WERI-Rb-1 (cell line): ENCODE results near the gene KLHL21.

Experiments
- DNase-seq: peaks from one replicate; pipeline ENCODE4 v3.0.0-alpha.2; 2020
- H3K27ac ChIP-seq: fragments of 250-450 bp; sonication (Bioruptor Pico); 2 replicates; pipeline ENCODE4 v1.5.1; 2020; ENCODE audit warnings: mild to moderate bottlenecking, moderate library complexity
- H3K27me3 ChIP-seq: fragments of 250-450 bp; sonication (Bioruptor Pico); 2 replicates; pipeline ENCODE4 v1.5.1; 2021; ENCODE audit warnings: mild to moderate bottlenecking, low read depth, moderate library complexity; ENCODE audit not compliant: insufficient read depth, severe bottlenecking
- H3K36me3 ChIP-seq: fragments of 250-450 bp; sonication (Bioruptor Pico); 2 replicates; pipeline ENCODE4 v1.5.1; 2020; ENCODE audit warnings: mild to moderate bottlenecking, moderate library complexity
- H3K4me3 ChIP-seq: 2 replicates; pipeline ENCODE4 v1.5.1; 2011; ENCODE audit warnings: low read depth, mild to moderate bottlenecking, control low read depth, low read length
- H3K9me3 ChIP-seq: fragments of 250-450 bp; sonication (Bioruptor Pico); 2 replicates; pipeline ENCODE4 v1.5.1; 2021; ENCODE audit warnings: mild to moderate bottlenecking, moderate library complexity; ENCODE audit not compliant: severe bottlenecking
- TF ChIP-seq, protein P1 (sequence below): IDR thresholded peaks from 2 replicates; pipeline ENCODE4 v1.5.1; 2011; ENCODE audit warnings: low read depth, mild to moderate bottlenecking, control low read depth, inconsistent platforms, low read length

Gene KLHL21

DNA sequence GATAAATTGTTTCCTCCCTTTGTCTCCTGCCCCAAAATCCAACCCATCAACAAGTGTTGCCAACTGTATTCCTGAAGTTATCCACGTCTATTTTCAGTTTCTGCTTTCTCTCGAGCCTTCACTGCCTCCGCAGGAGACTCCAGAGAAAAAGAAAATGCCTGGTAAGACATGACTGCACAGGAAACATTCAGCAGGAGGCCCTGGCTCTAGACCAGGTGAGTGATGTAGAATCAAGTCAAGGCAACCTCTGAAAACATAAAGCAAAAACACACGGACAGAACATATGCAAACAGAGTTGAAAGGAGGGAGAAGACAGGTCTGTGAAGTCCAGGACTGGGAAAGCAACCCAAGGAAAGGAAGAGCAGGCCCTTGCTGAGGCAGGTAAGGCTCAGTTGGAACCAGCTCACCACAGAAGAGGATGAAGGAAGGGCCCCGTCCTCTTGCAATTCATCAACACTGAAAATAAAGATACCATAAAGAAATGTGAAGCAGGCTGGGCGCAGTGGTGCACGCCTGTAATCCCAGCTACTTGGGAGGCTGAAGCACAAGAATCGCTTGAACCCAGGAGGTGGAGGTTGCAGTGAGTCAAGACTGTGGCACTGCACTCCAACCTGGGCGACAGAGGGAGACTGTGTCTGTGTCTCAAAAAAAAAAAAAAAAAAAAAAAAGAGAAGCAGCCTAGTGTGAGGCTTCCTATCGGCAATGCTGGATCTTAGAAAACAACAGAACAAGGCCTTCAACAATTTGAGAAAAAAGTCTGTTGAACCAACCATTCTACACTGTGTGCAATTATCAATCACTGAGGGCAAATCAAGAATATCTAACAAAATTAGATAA lies 57.2 kb downstream of the KLHL21 start:
- no peak for DNase-seq
- Histone ChIP-seq H3K27ac (no peak overlapping the region), H3K27me3 (no peaks in the 10 kb centered on the region), H3K4me3 (no peak overlapping the region), H3K36me3 (peaks cover 74% of the 10 kb centered on the region), H3K9me3 (no peaks in the 10 kb centered on the region)
- TF ChIP-seq, protein P1, sequence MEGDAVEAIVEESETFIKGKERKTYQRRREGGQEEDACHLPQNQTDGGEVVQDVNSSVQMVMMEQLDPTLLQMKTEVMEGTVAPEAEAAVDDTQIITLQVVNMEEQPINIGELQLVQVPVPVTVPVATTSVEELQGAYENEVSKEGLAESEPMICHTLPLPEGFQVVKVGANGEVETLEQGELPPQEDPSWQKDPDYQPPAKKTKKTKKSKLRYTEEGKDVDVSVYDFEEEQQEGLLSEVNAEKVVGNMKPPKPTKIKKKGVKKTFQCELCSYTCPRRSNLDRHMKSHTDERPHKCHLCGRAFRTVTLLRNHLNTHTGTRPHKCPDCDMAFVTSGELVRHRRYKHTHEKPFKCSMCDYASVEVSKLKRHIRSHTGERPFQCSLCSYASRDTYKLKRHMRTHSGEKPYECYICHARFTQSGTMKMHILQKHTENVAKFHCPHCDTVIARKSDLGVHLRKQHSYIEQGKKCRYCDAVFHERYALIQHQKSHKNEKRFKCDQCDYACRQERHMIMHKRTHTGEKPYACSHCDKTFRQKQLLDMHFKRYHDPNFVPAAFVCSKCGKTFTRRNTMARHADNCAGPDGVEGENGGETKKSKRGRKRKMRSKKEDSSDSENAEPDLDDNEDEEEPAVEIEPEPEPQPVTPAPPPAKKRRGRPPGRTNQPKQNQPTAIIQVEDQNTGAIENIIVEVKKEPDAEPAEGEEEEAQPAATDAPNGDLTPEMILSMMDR = no peak

DNA sequence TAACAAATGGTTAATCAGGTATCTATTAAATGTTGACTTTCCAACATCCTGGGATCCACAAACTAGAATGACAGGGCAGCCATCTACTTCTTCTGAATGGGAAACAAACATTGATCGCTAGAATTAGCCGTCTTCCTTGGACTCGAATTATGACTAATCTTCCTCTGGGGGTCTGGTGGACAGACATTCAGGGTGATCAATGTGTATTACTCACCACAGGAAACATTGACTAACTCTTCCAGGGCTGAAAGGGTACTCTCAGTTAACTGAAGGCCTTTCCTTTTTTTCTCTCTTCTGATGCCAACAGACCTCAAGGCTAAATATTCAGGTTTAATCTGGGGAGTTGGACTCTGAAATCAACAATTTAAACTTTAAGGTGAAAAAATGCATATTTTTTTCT lies 57.8 kb downstream of the KLHL21 start:
- TF ChIP-seq, protein P1 = no peak
- no peaks in the 10 kb centered on the region for H3K27me3 ChIP-seq
- no peaks in the 10 kb centered on the region for H3K9me3 ChIP-seq
- H3K4me3 ChIP-seq = no peak overlapping the region
- peaks cover 67% of the 10 kb centered on the region for H3K36me3 ChIP-seq
- no peak overlapping the region for H3K27ac ChIP-seq
- DNase-seq = no peak
